Measurements from ENCODE around the gene TOM1L1. TPM values are rescaled to one million over a fixed set of nuclear protein-coding genes. Genes with fewer than 3 reads are reported as not detected.

TOM1L1 gene
- total and polyA plus RNA-seq, 2 of the 8 experiments (the other 6 are each of a cell fraction or from before 2014, with no cell fraction given): 47.0 to 60.8 TPM

- peaks cover 0 to 5% (median 1%) of the 10 kb centered on the region in 4 experiments; a peak in 3 of 7 replicates for H3K4me1 ChIP-seq (replicated peaks in 1 of 4; ENCODE audit: control insufficient read depth in 3 of 4, insufficient read depth in 4 of 4, low read length in 3 of 4)
- no peak overlapping the region for H2BK120ac ChIP-seq (replicated peaks; ENCODE audit: low read depth, low read length)
- ChIA-PET POLR2A (ENCODE audit: partially characterized antibody) (no interaction called here), CTCF (ENCODE audit: partially characterized antibody) (interaction anchor here (0.6 kb wide), 1 partner anchor 1441 kb away, joined by 3 read pairs; no protein-coding TSS in a partner anchor)
- no peak for TF ChIP-seq SIN3A (conservative IDR thresholded peaks at IDR 0.05 in 1 of 2, IDR thresholded peaks at IDR 0.05 in 1 of 2; ENCODE audit: low read depth in 1 of 2, low read length in 2 of 2)
- TF ChIP-seq, protein P1, sequence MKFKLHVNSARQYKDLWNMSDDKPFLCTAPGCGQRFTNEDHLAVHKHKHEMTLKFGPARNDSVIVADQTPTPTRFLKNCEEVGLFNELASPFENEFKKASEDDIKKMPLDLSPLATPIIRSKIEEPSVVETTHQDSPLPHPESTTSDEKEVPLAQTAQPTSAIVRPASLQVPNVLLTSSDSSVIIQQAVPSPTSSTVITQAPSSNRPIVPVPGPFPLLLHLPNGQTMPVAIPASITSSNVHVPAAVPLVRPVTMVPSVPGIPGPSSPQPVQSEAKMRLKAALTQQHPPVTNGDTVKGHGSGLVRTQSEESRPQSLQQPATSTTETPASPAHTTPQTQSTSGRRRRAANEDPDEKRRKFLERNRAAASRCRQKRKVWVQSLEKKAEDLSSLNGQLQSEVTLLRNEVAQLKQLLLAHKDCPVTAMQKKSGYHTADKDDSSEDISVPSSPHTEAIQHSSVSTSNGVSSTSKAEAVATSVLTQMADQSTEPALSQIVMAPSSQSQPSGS (IDR thresholded peaks at IDR 0.05; ENCODE audit: low read length): no peak
- no peak overlapping the region for H2BK5ac ChIP-seq (ENCODE audit: low read depth, low read length)
- H3K9ac ChIP-seq (replicated peaks in 1 of 4; ENCODE audit: extremely low read depth in 1 of 4, low read depth in 3 of 4, low read length in 3 of 4): no peak overlapping the region
- H2BK12ac ChIP-seq (ENCODE audit: low read depth, low read length): no peak overlapping the region
- no peaks in the 10 kb centered on the region for H3K79me2 ChIP-seq (ENCODE audit: control insufficient read depth in 1 of 2, insufficient read depth in 2 of 2, low read length in 2 of 2)
- H4K5ac ChIP-seq (ENCODE audit: insufficient read length, low read depth, low read length): no peak overlapping the region
- H2AK5ac ChIP-seq (ENCODE audit: low read depth, low read length): no peak overlapping the region
- H2BK15ac ChIP-seq (ENCODE audit: low read length): no peak overlapping the region
- H3K27me3 ChIP-seq (replicated peaks in 1 of 4; ENCODE audit: control insufficient read depth in 3 of 4, extremely low read depth in 1 of 4, insufficient read depth in 3 of 4, low read length in 3 of 4): no peaks in the 10 kb centered on the region
- no peak overlapping the region for H2BK20ac ChIP-seq (ENCODE audit: low read length)
- FAIRE-seq (no peak), DNase-seq (ENCODE audit: low read depth in 1 of 2, low spot score in 2 of 2) (no peak)
- 95% methylated on average over 6 of the region's 6 CpGs; no CpG with 5 or more reads in 1 of the 2 experiments for WGBS, 2 experiments (ENCODE audit: extremely low coverage in 1 of 2, insufficient coverage in 1 of 2, insufficient read length in 1 of 2, insufficient replicate concordance in 2 of 2, low coverage in 1 of 2, low lambda C conversion rate in 2 of 2, missing lambda C conversion rate in 1 of 2)
- H3K79me1 ChIP-seq (ENCODE audit: low read depth, low read length): no peaks in the 10 kb centered on the region
- H3K56ac ChIP-seq (replicated peaks; ENCODE audit: insufficient read length, low read depth, low read length): no peak overlapping the region
- no peaks in the 10 kb centered on the region for H4K20me1 ChIP-seq (replicated peaks in 1 of 2; ENCODE audit: control insufficient read depth in 1 of 2, insufficient read depth in 2 of 2, low read length in 2 of 2)
- H3K23ac ChIP-seq (ENCODE audit: insufficient read length): no peak overlapping the region
- H3K18ac ChIP-seq (ENCODE audit: extremely low read depth, low read length): no peak overlapping the region
- H3K36me3 ChIP-seq (ENCODE audit: control insufficient read depth in 2 of 4, insufficient read depth in 4 of 4, low read length in 3 of 4): no peaks in the 10 kb centered on the region
- no peak overlapping the region for H3K4ac ChIP-seq (replicated peaks; ENCODE audit: insufficient read length, low read depth, low read length)
- no peak overlapping the region for H3K4me2 ChIP-seq (ENCODE audit: insufficient read depth in 1 of 2, low read depth in 2 of 2, low read length in 2 of 2)
- H4K91ac ChIP-seq (replicated peaks; ENCODE audit: insufficient read length, low read length): no peak overlapping the region
- H3K23me2 ChIP-seq (ENCODE audit: low read depth, low read length): no peaks in the 10 kb centered on the region
- H3K9me3 ChIP-seq (ENCODE audit: insufficient read depth in 2 of 2, low read depth in 1 of 2, low read length in 1 of 2): no peaks in the 10 kb centered on the region
- no peak overlapping the region for H4K8ac ChIP-seq (ENCODE audit: extremely low read depth, insufficient read depth, low read length)
- no peak overlapping the region for H3K27ac ChIP-seq (ENCODE audit: low read depth, low read length)
- H3K4me3 ChIP-seq (ENCODE audit: extremely low read depth in 1 of 4, insufficient read depth in 2 of 4, low read depth in 3 of 4, low read length in 4 of 4): no peak overlapping the region
- no peak overlapping the region for H3K14ac ChIP-seq (ENCODE audit: insufficient read length)
- no peak overlapping the region for H2AFZ ChIP-seq (ENCODE audit: low read length)
Measured at GRCh38 chr17:54888254-54888653, 12.4 kb upstream of the TOM1L1 start.
